Smooth muscle cell (in vitro differentiated cells): ENCODE results near the gene ENKD1. TPM values are rescaled to one million over a fixed set of nuclear protein-coding genes. Genes with fewer than 3 reads are reported as not detected.

Experiments used
- DNase-seq: peaks from one replicate; lab custom pipeline; 2025; ENCODE audit not compliant: unreplicated experiment; lab: John Stamatoyannopoulos, UW
- H2AFZ ChIP-seq: fragments of 200-600 bp; sonication (generic); 2 replicates; pipeline ENCODE4 v1.6.0; 2016; ENCODE audit warnings: antibody characterized with exemption, low read depth, mild to moderate bottlenecking
- H3F3A ChIP-seq: fragments of 200-600 bp; sonication (generic); 2 replicates; pipeline ENCODE4 v1.6.0; 2017; ENCODE audit warnings: antibody characterized with exemption, low read depth
- H3K27ac ChIP-seq: fragments of 200-600 bp; sonication (generic); 2 replicates; pipeline ENCODE4 v1.5.1; 2016; ENCODE audit warnings: low read depth, mild to moderate bottlenecking
- H3K27me3 ChIP-seq: fragments of 200-600 bp; sonication (generic); 2 replicates; pipeline ENCODE4 v1.6.1; 2016; ENCODE audit warnings: low read depth, mild to moderate bottlenecking
- H3K36me3 ChIP-seq: fragments of 200-600 bp; sonication (generic); 2 replicates; pipeline ENCODE4 v1.5.1; 2016; ENCODE audit warnings: low read depth
- H3K4me1 ChIP-seq: fragments of 200-600 bp; sonication (generic); 2 replicates; pipeline ENCODE4 v1.5.1; 2016; ENCODE audit warnings: low read depth
- H3K4me2 ChIP-seq: fragments of 200-600 bp; sonication (generic); 2 replicates; pipeline ENCODE4 v1.6.0; 2016; ENCODE audit warnings: mild to moderate bottlenecking
- H3K4me3 ChIP-seq: fragments of 200-600 bp; sonication (generic); 2 replicates; pipeline ENCODE4 v1.5.1; 2016; ENCODE audit warnings: mild to moderate bottlenecking
- H3K79me2 ChIP-seq: fragments of 200-600 bp; sonication (generic); 2 replicates; pipeline ENCODE4 v1.6.0; 2016; ENCODE audit warnings: low read depth, mild to moderate bottlenecking
- H3K9ac ChIP-seq: fragments of 200-600 bp; sonication (generic); 2 replicates; pipeline ENCODE4 v1.6.0; 2016; ENCODE audit warnings: low read depth
- H3K9me3 ChIP-seq: fragments of 200-600 bp; sonication (generic); replicated peaks from 2 replicates; pipeline ENCODE4 v1.5.1; 2016; ENCODE audit warnings: low read depth
- H4K20me1 ChIP-seq: fragments of 200-600 bp; sonication (generic); 2 replicates; pipeline ENCODE4 v1.6.0; 2016; ENCODE audit warnings: low read depth
- CTCF ChIP-seq: fragments of 200-600 bp; sonication (generic); IDR thresholded peaks from 2 replicates; pipeline ENCODE4 v1.5.1; 2017; ENCODE audit warnings: borderline replicate concordance, mild to moderate bottlenecking, antibody characterized with exemption; ENCODE audit not compliant: insufficient read depth, poor library complexity, severe bottlenecking
- WGBS: methylation state at CpG from one replicate; pipeline ENCODE4 v1.1.7; 2016; ENCODE audit warnings: low lambda C conversion rate; 5-methylcytosine and 5-hydroxymethylcytosine counted together
- polyA plus RNA-seq: library from polyadenylated mRNA; unstranded; fragments of >200 nt; fragmentation: Nextera tagmentation; extraction: Ambion mirVana; gene quantifications from 2 replicates; pipeline ENCODE4 v1.2.1, GENCODE V29; 2016
- total RNA-seq: library from RNA; depleted of rRNA; stranded (reverse); fragments of >200 nt; gene quantifications from 2 replicates; pipeline ENCODE4 v1.2.3, GENCODE V29; 2014

ENKD1 gene
- total RNA-seq (8.2 and 9.8 TPM in 2 replicates), polyA plus RNA-seq (14.2 and 19.0 TPM in 2 replicates)

GRCh38 chr16:67666559-67667452, at the start of gene ENKD1, which contains the start of gene C16orf86:
Gene ENKD1, minus strand, starts transcription at chr16:67666750. Its CDS starts 308 bp downstream, at chr16:67666442.
Gene C16orf86, plus strand, starts transcription at chr16:67666814. Its CDS starts 157 bp downstream, at chr16:67666971.
- Histone ChIP-seq H4K20me1 (no peaks in the 10 kb centered on the region), H3K4me3 (peak within 1 kb of the TSS; percentile 97), H3K36me3 (no peaks in the 10 kb centered on the region), H3K4me2 (peak within 1 kb of the TSS; percentile 98), H3K4me1 (peaks cover 10% of the 10 kb centered on the region), H3K27ac (peak within 1 kb of the TSS; percentile 65), H3K79me2 (no peaks in the 10 kb centered on the region), H3K9ac (peak within 1 kb of the TSS; percentile 87), H3K27me3 (no peaks in the 10 kb centered on the region), H2AFZ (peak within 1 kb of the TSS; percentile 92), H3F3A (no peaks in the 10 kb centered on the region), H3K9me3 (no peaks in the 10 kb centered on the region)
- no peak for TF ChIP-seq CTCF
- WGBS: 13% methylated on average over 55 of the region's 78 CpGs
- DNase-seq: peak; percentile 33

GRCh38 chr16:67716097-67716496, 49.5 kb upstream of the ENKD1 start:
- H4K20me1 ChIP-seq: peaks cover 57% of the 10 kb centered on the region

GRCh38 chr16:67714522-67714921, 48.0 kb upstream of the ENKD1 start:
- 79% methylated on average over 1 of the region's 1 CpG for WGBS

More at GRCh38 chr16:67716097-67716496, 49.5 kb upstream of the ENKD1 start:
- Histone ChIP-seq H3F3A (no peaks in the 10 kb centered on the region), H3K4me3 (no peak overlapping the region), H3K4me1 (peaks cover 13% of the 10 kb centered on the region), H3K9ac (no peak overlapping the region), H3K27ac (no peak overlapping the region), H3K79me2 (peaks cover 70% of the 10 kb centered on the region), H3K27me3 (no peaks in the 10 kb centered on the region), H3K4me2 (no peak overlapping the region), H2AFZ (no peak overlapping the region), H3K36me3 (no peaks in the 10 kb centered on the region), H3K9me3 (no peaks in the 10 kb centered on the region)
- TF ChIP-seq CTCF: no peak
- DNase-seq: no peak
- 97% methylated on average over 2 of the region's 2 CpGs for WGBS

More at GRCh38 chr16:67714522-67714921, 48.0 kb upstream of the ENKD1 start:
- H3K36me3 ChIP-seq: no peaks in the 10 kb centered on the region
- no peak overlapping the region for H3K4me3 ChIP-seq
- H3F3A ChIP-seq: no peaks in the 10 kb centered on the region
- H3K4me2 ChIP-seq: no peak overlapping the region
- H4K20me1 ChIP-seq: peaks cover 73% of the 10 kb centered on the region
- H3K4me1 ChIP-seq: peaks cover 7% of the 10 kb centered on the region
- no peak for TF ChIP-seq CTCF
- no peak for DNase-seq
- no peaks in the 10 kb centered on the region for H3K27me3 ChIP-seq
- H3K9me3 ChIP-seq: no peaks in the 10 kb centered on the region
- H3K9ac ChIP-seq: no peak overlapping the region
- peaks cover 85% of the 10 kb centered on the region for H3K79me2 ChIP-seq
- no peak overlapping the region for H3K27ac ChIP-seq
- H2AFZ ChIP-seq: no peak overlapping the region
